Transverse colon (tissue), 4 donors: ENCODE measurements around the gene BMP6. TPM values are rescaled to one million over a fixed set of nuclear protein-coding genes. Genes with fewer than 3 reads are reported as not detected.

Experiments used
- DNase-seq: peaks from one replicate; pipeline ENCODE4 v3.0.0-alpha.2; 2019
- H3K27ac ChIP-seq, 4 donors: fragments of 200-600 bp; sonication (generic); 2 replicates each; pipeline ENCODE4 v1.5.1; 2016 to 2018; ENCODE audit warnings: inconsistent platforms in 4 of 4
- H3K27me3 ChIP-seq: fragments of 200-600 bp; sonication (generic); 2 replicates; pipeline ENCODE4 v1.5.1; 2017; ENCODE audit warnings: inconsistent platforms
- H3K36me3 ChIP-seq, 4 donors: fragments of 200-600 bp; sonication (generic); 2 replicates each; pipeline ENCODE4 v1.5.1; 2017 to 2019; ENCODE audit warnings: inconsistent platforms in 4 of 4
- H3K4me1 ChIP-seq, 4 donors: fragments of 200-600 bp; sonication (generic); 2 replicates each; pipeline ENCODE4 v1.5.1; 2017 to 2020; ENCODE audit warnings: inconsistent platforms in 4 of 4
- H3K4me3 ChIP-seq, 4 donors: fragments of 200-600 bp; sonication (generic); 1 replicate in 1 of 4; 2 replicates in 3 of 4; pipeline versions ENCODE4 v1.5.1 to v1.6.1; 2017 to 2019; ENCODE audit warnings: inconsistent platforms in 4 of 4
- H3K9me3 ChIP-seq, 2 donors: fragments of 200-600 bp; sonication (generic); 2 replicates each; pipeline ENCODE4 v1.5.1; 2017 to 2019; ENCODE audit warnings: inconsistent platforms in 2 of 2
- EP300 ChIP-seq: sonication (generic); formaldehyde crosslinking; IDR thresholded peaks from one replicate; pipeline ENCODE4 v1.6.1; 2017; ENCODE audit warnings: antibody characterized with exemption, low read depth
- POLR2A ChIP-seq: fragments of 450-650 bp; IDR thresholded peaks from one replicate; pipeline ENCODE4 v1.6.1; 2016; ENCODE audit warnings: antibody characterized with exemption, mild to moderate bottlenecking, moderate library complexity
- POLR2AphosphoS5 ChIP-seq, 3 donors: sonication (generic); formaldehyde crosslinking; IDR thresholded peaks; one replicate each; pipeline ENCODE4 v1.6.1; 2016; ENCODE audit warnings: antibody characterized with exemption in 3 of 3
- WGBS, 2 donors: methylation state at CpG; one replicate each; pipeline ENCODE4 v1.1.5; 2018; ENCODE audit warnings: low coverage in 1 of 2; 5-methylcytosine and 5-hydroxymethylcytosine counted together
- in situ Hi-C, 4 donors: fragments of 200-750 bp; cut with MboI; loops; one replicate each; pipeline versions ENCODE4 v1.15.0 to v1.15.1; 2017; ENCODE audit warnings: low sequenced_read_pairs in 3 of 4, low pct_ligation_motif_present in 1 of 4, low pct_unique_long_range_greater_than_20kb in 1 of 4
- intact Hi-C: fragments of 100-400 bp; cut with DNase I; formaldehyde crosslinking; loops from one replicate; pipeline ENCODE4 v1.15.1; 2023; ENCODE audit warnings: low total_unique reads
- total RNA-seq, 4 donors: library from RNA; depleted of rRNA; stranded (reverse); fragments of >200 nt; gene quantifications; one replicate each; pipeline ENCODE4 v1.1.0, GENCODE V29; 2016
- TF ChIP-seq, protein P1 (sequence below), 5 experiments: fragments of 200-600 bp in 3 of 5; fragments of 450-650 bp in 2 of 5; sonication (generic) in 3 of 5; IDR thresholded peaks; 1 replicate in 2 of 5; 2 replicates in 3 of 5; pipeline ENCODE4 v1.5.1; 2016 to 2017; ENCODE audit warnings: antibody characterized with exemption in 5 of 5, inconsistent platforms in 3 of 5, mild to moderate bottlenecking in 2 of 5, moderate library complexity in 1 of 5

BMP6 gene
- total RNA-seq, 4 donors from 2014 or later, result 1.1 to 12.7 (median 6.7) TPM

DNA sequence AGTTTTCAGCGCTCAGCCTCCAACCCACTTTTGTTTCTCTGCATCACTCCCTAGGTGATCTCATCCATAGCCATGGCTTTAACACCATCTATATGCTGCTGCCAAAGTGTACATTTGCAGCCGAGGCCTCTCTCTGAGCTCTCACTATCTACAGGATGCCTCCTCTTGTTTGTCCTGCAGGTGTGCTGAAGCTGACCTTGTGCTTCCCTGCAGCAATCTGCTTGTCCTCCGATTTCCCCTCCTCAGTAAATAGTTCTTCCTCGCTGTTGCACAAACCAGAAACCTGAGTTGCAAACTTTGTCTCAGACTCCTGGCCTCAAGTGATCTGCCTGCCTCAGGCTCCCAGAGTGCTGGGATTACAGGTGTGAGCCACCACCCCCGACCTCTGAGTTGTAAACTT lies 188.4 kb downstream of the BMP6 start:
- intact Hi-C loops, result no loop called here
- in situ Hi-C loops, result no loop called here
- no peak overlapping the region for H3K4me3 ChIP-seq
- H3K27ac ChIP-seq, result peak overlapping the region in 2 of 4 donors; percentile 35 to 75
- no peaks in the 10 kb centered on the region for H3K9me3 ChIP-seq
- TF ChIP-seq EP300, result no peak
- no peak for TF ChIP-seq POLR2AphosphoS5 (IDR thresholded peaks at IDR 0.05)
- no peak for TF ChIP-seq POLR2A
- TF ChIP-seq, protein P1, sequence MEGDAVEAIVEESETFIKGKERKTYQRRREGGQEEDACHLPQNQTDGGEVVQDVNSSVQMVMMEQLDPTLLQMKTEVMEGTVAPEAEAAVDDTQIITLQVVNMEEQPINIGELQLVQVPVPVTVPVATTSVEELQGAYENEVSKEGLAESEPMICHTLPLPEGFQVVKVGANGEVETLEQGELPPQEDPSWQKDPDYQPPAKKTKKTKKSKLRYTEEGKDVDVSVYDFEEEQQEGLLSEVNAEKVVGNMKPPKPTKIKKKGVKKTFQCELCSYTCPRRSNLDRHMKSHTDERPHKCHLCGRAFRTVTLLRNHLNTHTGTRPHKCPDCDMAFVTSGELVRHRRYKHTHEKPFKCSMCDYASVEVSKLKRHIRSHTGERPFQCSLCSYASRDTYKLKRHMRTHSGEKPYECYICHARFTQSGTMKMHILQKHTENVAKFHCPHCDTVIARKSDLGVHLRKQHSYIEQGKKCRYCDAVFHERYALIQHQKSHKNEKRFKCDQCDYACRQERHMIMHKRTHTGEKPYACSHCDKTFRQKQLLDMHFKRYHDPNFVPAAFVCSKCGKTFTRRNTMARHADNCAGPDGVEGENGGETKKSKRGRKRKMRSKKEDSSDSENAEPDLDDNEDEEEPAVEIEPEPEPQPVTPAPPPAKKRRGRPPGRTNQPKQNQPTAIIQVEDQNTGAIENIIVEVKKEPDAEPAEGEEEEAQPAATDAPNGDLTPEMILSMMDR (IDR thresholded peaks at IDR 0.05), result no peak
- DNase-seq, result no peak
- H3K4me1 ChIP-seq, result peaks cover 6 to 10% (median 8%) of the 10 kb centered on the region in 4 donors
- no peaks in the 10 kb centered on the region for H3K27me3 ChIP-seq
- no peaks in the 10 kb centered on the region for H3K36me3 ChIP-seq
- 68 to 86% methylated on average over 2 to 5 of the region's 5 CpGs for WGBS, 2 donors

DNA sequence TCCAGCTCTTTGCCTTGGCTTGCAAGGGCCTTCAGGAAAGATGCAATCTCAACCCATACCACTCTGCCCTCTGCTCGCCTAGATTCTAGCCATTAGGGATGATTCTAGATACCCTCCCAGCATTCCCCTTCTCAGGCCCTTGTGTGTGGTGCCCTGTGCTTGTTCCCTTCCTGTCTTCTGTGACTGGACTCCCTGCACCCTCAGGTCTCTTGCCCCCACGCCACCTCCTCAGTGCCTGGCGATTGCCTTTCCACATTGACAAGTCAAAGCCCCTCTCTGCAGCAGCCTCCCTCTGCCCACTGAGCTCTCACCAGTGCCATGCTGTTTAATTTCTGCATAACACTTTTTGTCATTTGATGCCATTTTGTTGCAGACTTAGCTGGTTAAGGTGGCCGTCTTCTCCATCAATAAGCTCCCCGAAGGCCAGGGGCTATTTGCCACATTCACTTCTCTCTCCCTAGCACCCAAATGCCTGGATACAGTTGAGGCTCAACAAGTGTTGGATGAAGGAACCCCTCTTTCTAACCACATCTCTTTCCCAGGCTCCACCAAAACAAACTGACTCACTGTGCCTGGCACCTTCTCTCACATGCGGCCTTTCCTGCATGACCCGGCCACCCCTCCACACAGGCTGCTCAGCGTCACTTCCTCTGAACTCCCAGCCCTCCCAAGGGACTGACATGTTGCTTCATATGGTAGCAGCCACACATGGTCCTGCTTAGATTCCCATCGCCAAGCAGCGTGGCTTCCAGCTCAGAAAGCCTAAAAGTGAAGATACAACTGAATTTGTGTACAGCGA lies 189.3 kb downstream of the BMP6 start:
- WGBS, 2 donors, result 89 to 90% methylated on average over 9 to 11 of the region's 11 CpGs
- H3K36me3 ChIP-seq, result no peaks in the 10 kb centered on the region
- H3K4me1 ChIP-seq, result peaks cover 3 to 5% (median 5%) of the 10 kb centered on the region in 4 donors
- no peak overlapping the region for H3K4me3 ChIP-seq
- in situ Hi-C loops (no loop called here), intact Hi-C loops (no loop called here)
- DNase-seq, result no peak
- no peak for TF ChIP-seq EP300
- no peak for TF ChIP-seq POLR2A
- TF ChIP-seq, protein P1 (IDR thresholded peaks at IDR 0.05), result no peak
- no peak for TF ChIP-seq POLR2AphosphoS5 (IDR thresholded peaks at IDR 0.05)
- no peaks in the 10 kb centered on the region for H3K27me3 ChIP-seq
- H3K9me3 ChIP-seq, result no peaks in the 10 kb centered on the region
- H3K27ac ChIP-seq, result peak overlapping the region in 2 of 4 donors; percentile 40 to 75

DNA sequence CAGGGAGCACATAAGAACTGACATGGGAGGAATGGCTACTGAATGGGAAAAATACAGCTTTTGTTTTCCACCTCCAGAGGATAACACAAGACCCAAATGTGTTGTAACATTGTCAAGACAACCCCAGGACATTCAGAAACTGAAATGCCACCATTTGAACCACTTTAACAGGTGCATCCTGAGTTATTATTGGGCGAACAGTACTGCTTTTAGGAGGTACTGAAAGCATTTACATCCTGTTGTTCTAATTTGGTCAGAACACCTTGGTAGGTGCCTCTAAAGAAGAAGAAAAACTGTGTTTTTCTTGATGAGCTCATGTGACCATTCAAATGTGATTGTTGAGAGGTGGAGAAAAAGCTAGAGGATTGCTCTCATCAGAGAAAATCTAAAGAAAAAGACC lies 191.1 kb downstream of the BMP6 start:
- H3K27me3 ChIP-seq, result no peaks in the 10 kb centered on the region
- peak overlapping the region in 2 of 4 donors; percentile 48 to 75 for H3K27ac ChIP-seq
- TF ChIP-seq POLR2A, result no peak
- TF ChIP-seq, protein P1 (IDR thresholded peaks at IDR 0.05), result no peak
- TF ChIP-seq EP300, result no peak
- no peak for TF ChIP-seq POLR2AphosphoS5 (IDR thresholded peaks at IDR 0.05)
- no peak overlapping the region for H3K4me3 ChIP-seq
- H3K4me1 ChIP-seq, result no peaks in the 10 kb centered on the region
- no peaks in the 10 kb centered on the region for H3K36me3 ChIP-seq
- in situ Hi-C loops (no loop called here), intact Hi-C loops (no loop called here)
- no peak for DNase-seq
- WGBS, 2 donors, result 68 to 83% methylated on average over 1 of the region's 1 CpG
- no peaks in the 10 kb centered on the region for H3K9me3 ChIP-seq

DNA sequence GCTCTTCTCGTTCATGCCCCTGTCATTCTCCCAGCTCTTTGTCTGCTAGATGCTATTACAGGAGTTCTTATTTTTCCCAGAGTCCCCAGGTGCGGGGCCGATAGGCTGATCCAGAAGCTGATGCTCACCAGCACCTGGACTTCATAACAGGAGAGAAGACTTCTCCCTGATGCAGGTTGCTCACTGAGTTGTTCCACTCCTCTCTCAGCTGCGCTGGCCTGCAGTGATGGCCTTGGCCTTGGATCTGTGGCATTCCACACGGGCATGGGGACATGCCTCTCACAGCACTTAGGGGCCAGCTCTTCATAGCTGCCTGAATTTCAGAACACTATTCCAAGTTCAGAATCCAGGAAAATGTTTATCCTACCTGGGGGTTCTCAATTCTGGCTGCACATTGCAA lies 191.8 kb downstream of the BMP6 start:
- Histone ChIP-seq H3K36me3 (no peaks in the 10 kb centered on the region), H3K27me3 (no peaks in the 10 kb centered on the region), H3K4me3 (no peak overlapping the region), H3K27ac (peak overlapping the region in 2 of 4 donors; percentile 48 to 58), H3K9me3 (no peaks in the 10 kb centered on the region), H3K4me1 (no peaks in the 10 kb centered on the region)
- intact Hi-C loops, result no loop called here
- TF ChIP-seq, protein P1 (IDR thresholded peaks at IDR 0.05), result no peak
- TF ChIP-seq POLR2AphosphoS5 (IDR thresholded peaks at IDR 0.05) (no peak), EP300 (no peak), POLR2A (no peak)
- 76% methylated on average over 5 of the region's 5 CpGs; no CpG with 5 or more reads in 1 of the 2 donors for WGBS, 2 donors
- in situ Hi-C loops, result no loop called here
- DNase-seq, result no peak
